HG02970 (cell line): Measurements from ENCODE around the gene CORO1C.
"Not testable (repeated sequence)": the region's sequence is repeated elsewhere in the genome, so short reads cannot be mapped to it uniquely, and the experiment has no call there.

ENCODE experiments used
- ATAC-seq: cut with Tn5 transposase; IDR thresholded peaks from one replicate; pipeline ENCODE4 v1.9.1; 2021; ENCODE audit warnings: mild to moderate bottlenecking, moderate library complexity, moderate number of reproducible peaks; ENCODE audit not compliant: unreplicated experiment, low FRiP score

Gene CORO1C

GRCh38 chr12:108620236-108620879 is 111.0 kb downstream of the CORO1C start:
- ATAC-seq = no peak

- ATAC-seq = no peak
Observed at GRCh38 chr12:108619369-108620160, 111.8 kb downstream of the CORO1C start.

- not testable (repeated sequence) for ATAC-seq
Observed at GRCh38 chr12:108618953-108619274, 112.4 kb downstream of the CORO1C start.

GRCh38 chr12:108618079-108618952 is 113.0 kb downstream of the CORO1C start:
- no peak for ATAC-seq

GRCh38 chr12:108616941-108617858 is 114.1 kb downstream of the CORO1C start:
- ATAC-seq = peak; percentile 65

- no peak for ATAC-seq
Observed at GRCh38 chr12:108616359-108616758, 115.0 kb downstream of the CORO1C start.

- ATAC-seq = no peak
Observed at GRCh38 chr12:108615918-108616317, 115.4 kb downstream of the CORO1C start.

- no peak for ATAC-seq
Observed at GRCh38 chr12:108614639-108615038, 116.7 kb downstream of the CORO1C start.

- no peak for ATAC-seq
Observed at GRCh38 chr12:108614041-108614440, 117.3 kb downstream of the CORO1C start.

GRCh38 chr12:108613548-108613947 is 117.8 kb downstream of the CORO1C start:
- ATAC-seq = no peak

- no peak for ATAC-seq
Observed at GRCh38 chr12:108612788-108613282, 118.5 kb downstream of the CORO1C start.

- no peak for ATAC-seq
Observed at GRCh38 chr12:108611884-108612415, 119.4 kb downstream of the CORO1C start.

GRCh38 chr12:108610856-108611605 is 120.3 kb downstream of the CORO1C start:
- no peak for ATAC-seq

- ATAC-seq = no peak
Observed at GRCh38 chr12:108610336-108610815, 120.9 kb downstream of the CORO1C start.

- no peak for ATAC-seq
Observed at GRCh38 chr12:108609537-108610335, 121.6 kb downstream of the CORO1C start.

GRCh38 chr12:108608616-108609015 is 122.7 kb downstream of the CORO1C start:
- no peak for ATAC-seq

GRCh38 chr12:108607981-108608600 is 123.2 kb downstream of the CORO1C start:
- no peak for ATAC-seq

- no peak for ATAC-seq
Observed at GRCh38 chr12:108606492-108606891, 124.8 kb downstream of the CORO1C start.
